GM21528 (cell line): ENCODE data around the gene EIPR1.

ENCODE experiments used
- ATAC-seq: cut with Tn5 transposase; IDR thresholded peaks from one replicate; pipeline ENCODE4 v1.9.1; 2021; ENCODE audit warnings: mild to moderate bottlenecking, moderate library complexity; ENCODE audit not compliant: unreplicated experiment, low FRiP score

Gene EIPR1

DNA sequence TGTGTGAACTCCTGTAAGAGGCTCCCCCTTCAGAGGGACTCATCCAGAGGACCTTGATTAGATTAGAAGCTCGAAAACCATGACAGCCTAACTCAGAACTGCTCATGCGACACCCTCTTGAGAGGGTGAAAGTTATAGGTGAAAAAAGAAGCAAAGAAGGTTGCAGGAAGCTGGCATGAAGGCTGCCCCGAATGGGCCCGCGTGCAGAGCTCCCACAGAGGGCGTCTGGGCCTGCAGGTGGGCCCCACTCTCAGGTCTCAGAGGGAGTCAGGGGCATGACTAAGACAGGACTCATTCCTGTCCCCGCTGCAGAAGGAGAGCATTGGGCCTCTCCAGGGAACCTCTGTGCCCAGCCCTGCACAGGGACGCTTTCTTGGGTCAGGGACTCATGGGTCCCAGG, 235.4 kb downstream of the EIPR1 start:
- ATAC-seq, result no peak

DNA sequence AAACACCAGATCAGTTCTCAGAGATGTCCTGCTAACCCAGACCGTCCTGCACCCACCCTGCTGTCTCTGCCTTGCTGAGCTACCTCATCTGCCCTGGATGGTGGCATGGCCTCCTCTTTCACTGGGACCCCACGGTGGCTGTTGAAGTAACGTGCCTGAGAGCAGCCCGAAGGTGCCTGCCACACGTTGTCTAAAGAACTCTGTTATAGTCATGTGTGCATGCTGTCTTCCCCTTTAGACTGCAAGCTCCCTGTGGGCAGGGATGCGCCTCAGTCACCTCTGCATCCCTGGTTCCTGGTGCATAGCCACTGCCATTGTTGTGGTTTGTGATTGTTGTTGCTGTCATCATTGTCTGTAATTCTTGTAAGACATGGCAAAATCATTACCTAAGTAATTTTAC, 235.9 kb downstream of the EIPR1 start:
- ATAC-seq, result no peak

DNA sequence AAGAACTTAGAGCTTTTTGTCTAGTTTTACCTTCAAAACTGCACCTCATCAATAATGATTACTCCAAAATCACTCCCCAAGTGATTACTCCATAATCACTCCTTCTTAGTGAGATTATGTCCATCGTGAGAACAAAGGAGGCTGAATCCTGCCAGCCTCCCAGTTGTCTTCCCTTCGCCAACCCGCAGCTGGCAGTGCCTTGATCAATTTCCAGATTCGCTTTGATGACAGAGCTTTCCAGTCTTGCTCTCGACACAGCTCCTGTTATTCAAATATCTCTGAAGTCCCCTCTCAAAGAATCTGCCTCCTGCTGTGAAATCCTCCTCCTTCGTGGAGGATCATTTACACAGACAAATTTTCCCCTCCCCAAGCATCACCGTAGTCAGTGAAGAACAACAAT, 237.7 kb downstream of the EIPR1 start:
- ATAC-seq, result no peak
